GM13976 (cell line): ENCODE data around the gene RPL22L1.
"Not testable (repeated sequence)": the region's sequence is repeated elsewhere in the genome, so short reads cannot be mapped to it uniquely, and the experiment has no call there.

Experiments used
- DNase-seq: peaks from one replicate; pipeline ENCODE4 v3.0.0; 2012; ENCODE audit warnings: low spot score
- in situ Hi-C: fragments of 300-500 bp; cut with MboI; formaldehyde crosslinking; loops from one replicate; pipeline ENCODE4 v1.12.0; 2022; ENCODE audit warnings: low sequenced_read_pairs, mixed read lengths, inconsistent platforms; ENCODE audit not compliant: unreplicated experiment
- TF ChIP-seq, protein P1 (sequence below): IDR thresholded peaks from 2 replicates; pipeline ENCODE4 v1.5.1; 2012; ENCODE audit warnings: borderline replicate concordance, mild to moderate bottlenecking; ENCODE audit not compliant: insufficient read depth; ENCODE audit errors: extremely low read depth, missing control alignments, control extremely low read depth

RPL22L1 gene

DNA sequence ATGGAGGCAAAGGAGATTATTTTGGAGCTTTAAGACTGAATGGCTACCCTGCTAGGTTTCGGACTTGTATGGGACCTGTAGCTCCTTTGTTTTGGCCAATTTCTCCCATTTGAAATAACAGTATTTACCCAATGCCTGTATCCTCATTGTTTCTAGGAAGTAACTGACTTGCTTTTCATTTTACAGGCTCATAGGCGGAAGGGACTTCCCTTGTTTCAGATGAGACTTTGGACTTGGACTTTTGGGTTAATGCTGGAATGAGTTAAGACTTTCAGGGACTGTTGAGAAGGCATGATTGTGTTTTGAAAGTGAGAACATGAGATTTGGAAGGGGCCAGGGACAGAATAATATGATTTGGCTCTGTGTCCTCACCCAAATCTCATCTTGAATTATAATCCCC lies 28.0 kb upstream of the RPL22L1 start:
- TF ChIP-seq, protein P1, sequence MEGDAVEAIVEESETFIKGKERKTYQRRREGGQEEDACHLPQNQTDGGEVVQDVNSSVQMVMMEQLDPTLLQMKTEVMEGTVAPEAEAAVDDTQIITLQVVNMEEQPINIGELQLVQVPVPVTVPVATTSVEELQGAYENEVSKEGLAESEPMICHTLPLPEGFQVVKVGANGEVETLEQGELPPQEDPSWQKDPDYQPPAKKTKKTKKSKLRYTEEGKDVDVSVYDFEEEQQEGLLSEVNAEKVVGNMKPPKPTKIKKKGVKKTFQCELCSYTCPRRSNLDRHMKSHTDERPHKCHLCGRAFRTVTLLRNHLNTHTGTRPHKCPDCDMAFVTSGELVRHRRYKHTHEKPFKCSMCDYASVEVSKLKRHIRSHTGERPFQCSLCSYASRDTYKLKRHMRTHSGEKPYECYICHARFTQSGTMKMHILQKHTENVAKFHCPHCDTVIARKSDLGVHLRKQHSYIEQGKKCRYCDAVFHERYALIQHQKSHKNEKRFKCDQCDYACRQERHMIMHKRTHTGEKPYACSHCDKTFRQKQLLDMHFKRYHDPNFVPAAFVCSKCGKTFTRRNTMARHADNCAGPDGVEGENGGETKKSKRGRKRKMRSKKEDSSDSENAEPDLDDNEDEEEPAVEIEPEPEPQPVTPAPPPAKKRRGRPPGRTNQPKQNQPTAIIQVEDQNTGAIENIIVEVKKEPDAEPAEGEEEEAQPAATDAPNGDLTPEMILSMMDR, result no peak
- in situ Hi-C loops, result no loop called here
- no peak for DNase-seq

DNA sequence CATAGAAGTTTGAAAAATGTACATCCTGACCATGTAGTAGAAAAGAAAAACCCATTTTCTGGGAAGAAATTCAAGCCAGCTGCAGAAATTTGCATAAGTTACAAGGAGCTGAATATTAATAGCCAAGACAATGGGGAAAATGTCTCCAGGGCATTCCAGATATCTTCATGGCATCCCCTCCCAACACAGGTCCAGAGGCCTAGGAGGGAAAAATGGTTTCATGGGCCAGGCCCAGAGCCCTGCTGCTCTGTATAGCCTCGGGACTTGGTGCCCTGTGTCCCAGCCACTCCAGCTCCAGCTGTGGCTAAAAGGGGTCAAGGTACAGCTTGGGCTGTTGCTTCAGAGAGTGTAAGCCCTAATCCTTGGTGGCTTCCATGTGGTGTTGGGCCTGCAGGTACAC lies 27.2 kb upstream of the RPL22L1 start:
- DNase-seq, in situ Hi-C loops: not testable (repeated sequence)

DNA sequence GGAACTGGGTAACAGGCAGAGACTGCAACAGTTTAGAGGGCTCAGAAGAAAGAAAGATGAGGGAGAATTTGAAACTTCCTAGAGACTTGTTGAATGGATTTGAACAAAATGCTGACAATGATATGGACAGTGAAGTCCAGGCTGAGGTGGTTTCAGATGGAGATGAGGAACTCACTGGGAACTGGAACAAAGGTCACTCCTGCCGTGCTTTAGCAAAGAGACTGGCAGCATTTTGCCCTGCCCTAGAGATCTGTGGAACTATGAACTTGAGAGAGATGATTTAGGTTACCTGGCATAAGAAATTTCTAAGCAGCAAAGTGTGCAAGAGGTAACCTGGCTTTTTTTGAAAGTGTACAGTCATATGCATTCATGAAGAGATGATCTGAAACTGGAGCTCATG lies 26.8 kb upstream of the RPL22L1 start:
- in situ Hi-C loops, result no loop called here
- TF ChIP-seq, protein P1, result no peak
- DNase-seq, result no peak

DNA sequence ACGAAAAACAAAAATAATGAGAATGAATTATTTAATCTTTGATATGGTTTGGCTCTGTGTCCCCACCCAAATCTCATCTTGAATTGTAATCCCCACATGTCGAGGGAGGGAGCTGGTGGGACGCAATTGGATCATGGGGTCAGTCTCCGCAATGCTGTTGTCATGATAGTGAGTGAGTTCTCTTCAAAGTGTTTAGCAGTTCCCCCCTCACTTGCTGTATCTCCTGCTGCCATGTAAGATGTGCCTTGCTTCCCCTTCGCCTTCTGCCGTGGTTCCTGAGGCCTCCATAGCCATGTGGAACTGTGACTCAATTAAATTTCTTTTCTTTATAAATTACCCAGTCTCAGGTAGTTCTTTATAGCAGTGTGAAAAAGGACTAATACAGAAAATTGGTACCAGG lies 26.3 kb upstream of the RPL22L1 start:
- in situ Hi-C loops, result not testable (repeated sequence)

DNA sequence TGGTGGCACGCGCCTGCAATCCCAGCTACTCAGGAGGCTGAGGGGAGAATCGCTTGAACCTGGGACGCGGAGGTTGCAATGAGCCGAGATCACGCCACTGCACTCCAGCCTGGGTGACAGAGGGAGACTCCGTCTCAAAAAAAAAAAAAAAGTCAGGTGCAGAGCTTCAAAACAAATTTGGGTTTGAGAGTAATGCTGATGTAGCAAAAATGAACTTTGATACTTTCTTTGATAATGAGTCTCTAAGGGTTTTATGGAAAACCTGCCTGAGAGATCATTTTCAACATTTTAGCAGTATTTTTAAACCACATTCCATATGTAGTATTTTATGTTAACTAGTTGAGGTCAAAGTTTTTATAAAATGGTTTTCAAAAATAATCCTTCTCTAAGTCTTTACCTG lies 23.9 kb upstream of the RPL22L1 start:
- in situ Hi-C loops, result no loop called here
- TF ChIP-seq, protein P1, result no peak
- no peak for DNase-seq

More for the DNA sequence above, 26.3 kb upstream of the RPL22L1 start:
- DNase-seq, result not testable (repeated sequence)

DNA sequence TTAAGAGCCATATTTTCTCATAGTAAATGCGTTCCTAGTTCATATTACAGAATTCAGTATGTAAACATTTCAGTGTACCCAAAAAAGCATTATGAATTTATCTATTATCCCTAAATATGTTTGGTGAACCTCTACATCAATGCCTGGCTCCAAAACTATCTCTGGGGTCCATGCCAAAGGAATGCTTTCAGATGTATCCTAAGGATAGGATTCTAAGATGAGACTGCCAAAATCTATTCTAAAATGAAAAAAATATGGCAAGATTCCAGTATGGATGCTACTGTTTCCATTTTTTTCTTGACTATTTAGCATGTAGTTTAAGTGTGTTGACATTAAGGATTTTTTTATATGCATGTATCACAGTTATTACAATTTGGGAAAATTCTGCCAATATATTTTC lies 19.6 kb upstream of the RPL22L1 start:
- in situ Hi-C loops, result no loop called here
- DNase-seq, result no peak
- TF ChIP-seq, protein P1, result no peak

DNA sequence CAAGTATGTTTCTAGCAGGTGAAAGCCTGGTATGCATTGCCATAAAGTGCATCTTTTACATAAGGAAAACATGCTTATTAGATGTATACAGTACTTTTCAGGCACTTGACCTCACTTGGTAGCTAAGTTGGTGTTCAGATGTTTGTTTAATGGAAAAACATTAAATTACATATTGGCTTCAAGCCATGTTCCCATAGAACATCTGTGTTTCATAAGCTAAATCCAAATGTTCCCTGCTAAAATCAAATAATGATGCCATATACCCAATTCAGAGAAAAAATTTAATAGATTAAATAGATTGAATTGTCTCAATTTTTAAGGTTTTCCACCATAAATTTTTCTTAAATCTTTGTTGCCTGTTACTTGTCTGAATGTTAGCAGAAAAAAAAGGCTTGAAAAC lies 19.1 kb upstream of the RPL22L1 start:
- no peak for DNase-seq
- TF ChIP-seq, protein P1, result no peak
- in situ Hi-C loops, result no loop called here

DNA sequence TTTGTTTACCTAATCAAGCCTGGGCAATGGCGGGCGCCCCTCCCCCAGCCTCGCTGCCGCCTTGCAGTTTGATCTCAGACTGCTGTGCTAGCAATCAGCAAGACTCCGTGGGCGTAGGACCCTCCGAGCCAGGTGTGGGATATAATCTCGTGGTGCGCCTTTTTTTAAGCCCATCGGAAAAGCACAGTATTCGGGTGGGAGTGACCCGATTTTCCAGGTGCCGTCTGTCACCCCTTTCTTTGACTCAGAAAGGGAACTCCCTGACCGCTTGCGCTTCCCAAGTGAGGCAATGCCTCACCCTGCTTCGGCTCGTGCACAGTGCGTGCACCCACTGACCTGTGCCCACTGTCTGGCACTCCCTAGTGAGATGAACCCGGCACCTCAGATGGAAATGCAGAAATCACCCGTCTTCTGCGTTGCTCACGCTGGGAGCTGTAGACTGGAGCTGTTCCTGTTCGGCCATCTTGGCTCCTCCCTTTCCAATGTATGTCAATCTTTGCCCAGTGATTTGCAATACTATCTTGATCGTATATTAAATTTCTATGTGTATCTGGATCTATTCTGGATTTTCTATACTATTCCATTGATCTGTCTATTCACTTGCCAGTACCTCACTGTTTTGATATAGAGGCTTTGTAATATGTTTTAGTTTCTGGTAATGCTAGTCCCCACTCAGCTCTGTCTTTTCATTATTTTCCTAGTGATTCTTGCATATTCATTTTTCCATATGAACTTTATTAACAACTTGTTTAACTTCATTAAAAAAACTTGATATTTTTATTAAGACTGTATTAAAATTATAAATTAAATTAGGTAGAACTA lies 14.3 kb upstream of the RPL22L1 start:
- DNase-seq, in situ Hi-C loops: not testable (repeated sequence)

DNA sequence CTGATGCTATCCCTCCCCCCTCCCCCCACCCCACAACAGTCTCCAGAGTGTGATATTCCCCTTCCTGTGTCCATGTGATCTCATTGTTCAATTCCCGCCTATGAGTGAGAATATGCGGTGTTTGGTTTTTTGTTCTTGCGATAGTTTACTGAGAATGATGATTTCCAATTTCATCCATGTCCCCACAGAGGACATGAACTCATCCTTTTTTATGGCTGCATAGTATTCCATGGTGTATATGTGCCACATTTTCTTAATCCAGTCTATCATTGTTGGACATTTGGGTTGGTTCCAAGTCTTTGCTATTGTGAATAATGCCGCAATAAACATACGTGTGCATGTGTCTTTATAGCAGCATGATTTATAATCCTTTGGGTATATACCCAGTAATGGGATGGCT lies 8.7 kb upstream of the RPL22L1 start:
- DNase-seq, in situ Hi-C loops: not testable (repeated sequence)

DNA sequence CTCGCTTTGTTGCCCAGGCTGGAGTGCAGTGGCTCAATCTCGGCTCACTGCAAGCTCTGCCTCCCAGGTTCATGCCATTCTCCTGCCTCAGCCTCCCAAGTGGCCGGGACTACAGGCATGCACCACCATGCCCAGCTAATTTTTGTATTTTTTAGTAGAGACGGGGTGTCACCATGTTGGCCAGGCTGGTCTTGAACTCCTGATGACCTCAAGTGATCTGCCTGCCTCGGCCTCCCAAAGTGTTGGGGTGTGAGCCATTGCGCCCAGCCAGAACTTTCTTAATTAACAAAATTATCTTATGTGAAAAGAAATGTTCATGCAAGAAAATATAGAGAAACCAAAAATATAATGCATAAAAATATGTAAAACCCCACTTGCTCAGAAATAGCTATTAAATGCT lies 7.3 kb upstream of the RPL22L1 start:
- in situ Hi-C loops, DNase-seq: not testable (repeated sequence)
